NB4 (cell line): ENCODE data around the gene OCIAD1.

Source experiments
- MYC ChIP-seq: IDR thresholded peaks from 2 replicates; pipeline ENCODE4 v1.6.1; 2011; ENCODE audit warnings: low read depth, low read length
- POLR2A ChIP-seq: IDR thresholded peaks from 2 replicates; pipeline ENCODE4 v1.6.1; 2011; ENCODE audit warnings: mild to moderate bottlenecking; ENCODE audit not compliant: insufficient read length; ENCODE audit errors: extremely low read depth
- TF ChIP-seq, protein P1 (sequence below): IDR thresholded peaks from one replicate; pipeline ENCODE4 v1.5.1; 2012; ENCODE audit warnings: low read depth, low read length
- TF ChIP-seq, protein P2 (sequence below): IDR thresholded peaks from 2 replicates; pipeline ENCODE4 v1.6.1; 2011; ENCODE audit warnings: low read depth, low read length

DNA sequence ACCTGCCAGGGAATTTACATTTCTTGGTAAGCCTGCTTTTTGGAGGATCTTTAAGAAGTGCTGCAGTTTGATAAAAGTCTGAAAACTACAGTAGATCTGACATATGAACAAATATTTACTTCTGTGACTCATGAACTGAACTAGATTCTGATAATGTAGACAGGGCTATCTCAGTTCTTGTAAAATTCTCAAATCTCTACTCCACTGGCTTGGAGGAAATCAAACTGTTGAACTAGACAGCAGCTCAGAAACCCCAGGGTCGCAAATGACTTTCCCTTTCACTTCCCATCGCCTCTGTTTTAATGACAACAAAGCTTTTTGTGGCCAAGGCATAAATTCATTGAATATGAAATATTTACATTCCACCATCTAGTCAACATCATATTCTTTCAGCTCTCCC is 15.4 kb upstream of the OCIAD1 start:
- TF ChIP-seq, protein P1, sequence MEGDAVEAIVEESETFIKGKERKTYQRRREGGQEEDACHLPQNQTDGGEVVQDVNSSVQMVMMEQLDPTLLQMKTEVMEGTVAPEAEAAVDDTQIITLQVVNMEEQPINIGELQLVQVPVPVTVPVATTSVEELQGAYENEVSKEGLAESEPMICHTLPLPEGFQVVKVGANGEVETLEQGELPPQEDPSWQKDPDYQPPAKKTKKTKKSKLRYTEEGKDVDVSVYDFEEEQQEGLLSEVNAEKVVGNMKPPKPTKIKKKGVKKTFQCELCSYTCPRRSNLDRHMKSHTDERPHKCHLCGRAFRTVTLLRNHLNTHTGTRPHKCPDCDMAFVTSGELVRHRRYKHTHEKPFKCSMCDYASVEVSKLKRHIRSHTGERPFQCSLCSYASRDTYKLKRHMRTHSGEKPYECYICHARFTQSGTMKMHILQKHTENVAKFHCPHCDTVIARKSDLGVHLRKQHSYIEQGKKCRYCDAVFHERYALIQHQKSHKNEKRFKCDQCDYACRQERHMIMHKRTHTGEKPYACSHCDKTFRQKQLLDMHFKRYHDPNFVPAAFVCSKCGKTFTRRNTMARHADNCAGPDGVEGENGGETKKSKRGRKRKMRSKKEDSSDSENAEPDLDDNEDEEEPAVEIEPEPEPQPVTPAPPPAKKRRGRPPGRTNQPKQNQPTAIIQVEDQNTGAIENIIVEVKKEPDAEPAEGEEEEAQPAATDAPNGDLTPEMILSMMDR: no peak
- no peak for TF ChIP-seq POLR2A
- TF ChIP-seq, protein P2, sequence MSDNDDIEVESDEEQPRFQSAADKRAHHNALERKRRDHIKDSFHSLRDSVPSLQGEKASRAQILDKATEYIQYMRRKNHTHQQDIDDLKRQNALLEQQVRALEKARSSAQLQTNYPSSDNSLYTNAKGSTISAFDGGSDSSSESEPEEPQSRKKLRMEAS: no peak
- TF ChIP-seq MYC: no peak
